GM12891 (cell line): ENCODE results near the gene MAPK1.
"Not testable (repeated sequence)": the region's sequence is repeated elsewhere in the genome, so short reads cannot be mapped to it uniquely, and the experiment has no call there.

Experiments used
- PAX5 ChIP-seq: IDR thresholded peaks from 2 replicates; pipeline ENCODE4 v1.6.1; 2011; ENCODE audit warnings: low read length, moderate library complexity, mild to moderate bottlenecking; ENCODE audit not compliant: insufficient read depth, severe bottlenecking
- POLR2A ChIP-seq: IDR thresholded peaks from 2 replicates; pipeline ENCODE4 v1.6.1; 2011; ENCODE audit warnings: low read depth, low read length, control low read depth
- POLR2AphosphoS5 ChIP-seq: IDR thresholded peaks from 2 replicates; pipeline ENCODE4 v1.6.1; 2011; ENCODE audit warnings: low read depth, low read length, control low read depth
- TAF1 ChIP-seq: IDR thresholded peaks from 2 replicates; pipeline ENCODE4 v1.6.1; 2011; ENCODE audit warnings: low read depth, low read length, control low read depth

DNA sequence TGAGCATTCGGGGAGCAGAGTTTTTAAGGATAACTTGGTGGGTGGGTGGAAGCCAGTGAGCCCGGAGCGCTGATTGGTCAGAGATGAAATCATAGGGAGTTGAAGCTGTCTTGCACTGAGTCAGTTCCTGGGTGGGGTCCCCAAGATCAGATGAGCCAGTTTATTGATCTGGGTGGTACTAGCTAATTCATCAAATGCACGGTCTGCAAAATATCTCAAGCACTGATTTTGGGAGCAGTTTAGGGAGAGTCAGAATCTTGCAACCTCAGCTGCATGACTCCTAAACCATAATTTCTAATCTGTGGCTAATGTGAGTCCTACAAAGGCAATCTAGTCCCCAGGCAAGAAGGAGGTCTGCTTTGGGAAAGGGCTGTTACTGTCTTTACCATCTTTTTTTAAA, 42.9 kb upstream of the MAPK1 start:
- TF ChIP-seq POLR2AphosphoS5, POLR2A, TAF1, PAX5: not testable (repeated sequence)
